BE2C (cell line): ENCODE data around the gene HAO2.
"Not testable (repeated sequence)": the region's sequence is repeated elsewhere in the genome, so short reads cannot be mapped to it uniquely, and the experiment has no call there.

Experiments used
- DNase-seq: peaks from one replicate; pipeline ENCODE4 v3.0.0-alpha.2; 2020
- H3K27me3 ChIP-seq: fragments of 250-450 bp; sonication (Bioruptor Pico); 2 replicates; pipeline ENCODE4 v1.5.1; 2020; ENCODE audit warnings: mild to moderate bottlenecking
- H3K36me3 ChIP-seq: fragments of 250-450 bp; sonication (Bioruptor Pico); 2 replicates; pipeline ENCODE4 v1.5.1; 2020; ENCODE audit warnings: mild to moderate bottlenecking
- H3K4me1 ChIP-seq: fragments of 250-450 bp; sonication (Bioruptor Pico); 2 replicates; pipeline ENCODE4 v1.5.1; 2020
- H3K4me3 ChIP-seq: 2 replicates; pipeline ENCODE4 v1.5.1; 2011; ENCODE audit warnings: low read depth, low read length
- H3K9me3 ChIP-seq: fragments of 250-450 bp; sonication (Bioruptor Pico); 2 replicates; pipeline ENCODE4 v1.5.1; 2020
- CTCF ChIP-seq: IDR thresholded peaks from 2 replicates; pipeline ENCODE4 v1.5.1; 2012; ENCODE audit warnings: mild to moderate bottlenecking, low read depth, low read length

The HAO2 gene

GRCh38 chr1:119340861-119341261, 27.7 kb upstream of the HAO2 start:
- no peak for TF ChIP-seq CTCF
- DNase-seq, result no peak

GRCh38 chr1:119341372-119341947, 27.1 kb upstream of the HAO2 start:
- no peak for TF ChIP-seq CTCF
- no peaks in the 10 kb centered on the region for H3K9me3 ChIP-seq
- no peak for DNase-seq
- H3K27me3 ChIP-seq, result no peaks in the 10 kb centered on the region
- no peaks in the 10 kb centered on the region for H3K4me1 ChIP-seq
- no peak overlapping the region for H3K4me3 ChIP-seq
- H3K36me3 ChIP-seq, result no peaks in the 10 kb centered on the region

More at GRCh38 chr1:119340861-119341261, 27.7 kb upstream of the HAO2 start:
- no peaks in the 10 kb centered on the region for H3K36me3 ChIP-seq
- no peak overlapping the region for H3K4me3 ChIP-seq
- H3K4me1 ChIP-seq, result no peaks in the 10 kb centered on the region
- no peaks in the 10 kb centered on the region for H3K27me3 ChIP-seq
- H3K9me3 ChIP-seq, result no peaks in the 10 kb centered on the region

- Histone ChIP-seq H3K4me1 (no peaks in the 10 kb centered on the region), H3K36me3 (no peaks in the 10 kb centered on the region), H3K4me3 (no peak overlapping the region), H3K27me3 (no peaks in the 10 kb centered on the region), H3K9me3 (no peaks in the 10 kb centered on the region)
- DNase-seq, result no peak
- TF ChIP-seq CTCF, result no peak
These were observed 23.2 kb upstream of the HAO2 start for GRCh38 chr1:119345398-119345797.

- H3K36me3 ChIP-seq, result no peaks in the 10 kb centered on the region
- no peaks in the 10 kb centered on the region for H3K4me1 ChIP-seq
- DNase-seq, result no peak
- no peak for TF ChIP-seq CTCF
- H3K27me3 ChIP-seq, result no peaks in the 10 kb centered on the region
- H3K4me3 ChIP-seq, result no peak overlapping the region
- no peaks in the 10 kb centered on the region for H3K9me3 ChIP-seq
These were observed 20.7 kb upstream of the HAO2 start for GRCh38 chr1:119347858-119348257.

- H3K36me3 ChIP-seq, result no peaks in the 10 kb centered on the region
- no peak for TF ChIP-seq CTCF
- H3K27me3 ChIP-seq, result no peaks in the 10 kb centered on the region
- H3K9me3 ChIP-seq, result no peaks in the 10 kb centered on the region
- DNase-seq, result no peak
- no peaks in the 10 kb centered on the region for H3K4me1 ChIP-seq
- no peak overlapping the region for H3K4me3 ChIP-seq
These were observed 19.6 kb upstream of the HAO2 start for GRCh38 chr1:119348941-119349340.

GRCh38 chr1:119350866-119351265, 17.7 kb upstream of the HAO2 start:
- not testable (repeated sequence) for H3K4me3 ChIP-seq, H3K4me1 ChIP-seq, H3K27me3 ChIP-seq, H3K36me3 ChIP-seq, H3K9me3 ChIP-seq, DNase-seq

- H3K4me1 ChIP-seq, result no peaks in the 10 kb centered on the region
- no peaks in the 10 kb centered on the region for H3K27me3 ChIP-seq
- no peak overlapping the region for H3K4me3 ChIP-seq
- no peak for TF ChIP-seq CTCF
- no peaks in the 10 kb centered on the region for H3K36me3 ChIP-seq
- H3K9me3 ChIP-seq, result no peaks in the 10 kb centered on the region
- no peak for DNase-seq
These were observed 16.6 kb upstream of the HAO2 start for GRCh38 chr1:119351997-119352396.
